GM15510 (cell line): ENCODE data around the gene FER.

Experiments
- POLR2A ChIP-seq: IDR thresholded peaks from 3 replicates; pipeline ENCODE4 v1.6.1; 2011; ENCODE audit warnings: borderline replicate concordance; ENCODE audit not compliant: insufficient read length; ENCODE audit errors: extremely low read depth

FER gene

GRCh38 chr5:108930107-108930506, 182.4 kb downstream of the FER start:
- TF ChIP-seq POLR2A, result no peak

- TF ChIP-seq POLR2A, result no peak
These were observed 187.9 kb downstream of the FER start for GRCh38 chr5:108935611-108936010.

- no peak for TF ChIP-seq POLR2A
These were observed 189.5 kb downstream of the FER start for GRCh38 chr5:108937221-108937620.

DNA sequence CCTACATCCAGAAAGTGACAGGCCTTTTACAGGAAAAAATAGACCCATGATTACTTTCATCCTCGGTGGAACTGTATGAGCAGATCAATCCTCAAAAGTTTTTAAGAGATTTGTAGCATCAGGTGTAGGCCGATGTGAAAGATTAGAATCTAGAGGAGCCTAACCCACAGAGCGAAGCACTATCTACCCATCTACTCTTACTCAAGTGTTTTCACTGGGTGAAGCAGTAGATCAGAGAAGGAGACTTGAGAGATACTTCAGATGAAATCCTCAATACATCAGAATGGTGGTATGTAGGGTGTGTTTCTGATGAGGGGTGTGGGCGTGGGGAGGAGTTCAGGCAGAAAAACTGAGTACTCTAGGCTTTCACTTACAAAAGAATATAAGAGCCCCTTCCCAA, 192.8 kb downstream of the FER start:
- no peak for TF ChIP-seq POLR2A

DNA sequence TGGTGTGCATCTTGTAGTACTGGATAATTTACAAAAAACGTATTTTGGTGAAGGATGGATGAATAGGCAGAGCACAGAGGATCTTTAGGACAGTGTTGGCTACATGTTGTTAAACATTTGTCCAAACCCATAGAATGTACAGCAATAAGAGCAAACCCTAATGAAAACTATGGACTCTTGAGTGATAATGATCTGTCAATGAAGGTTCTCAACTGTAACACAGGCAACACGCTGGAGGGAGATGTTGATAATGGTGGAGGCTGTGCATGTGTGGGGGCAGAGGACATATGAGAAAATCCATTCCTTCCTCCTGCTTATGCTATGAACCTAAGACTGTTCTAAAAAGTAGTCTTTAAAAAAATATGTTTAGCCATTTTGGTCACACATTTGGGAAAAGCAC, 194.0 kb downstream of the FER start:
- no peak for TF ChIP-seq POLR2A

DNA sequence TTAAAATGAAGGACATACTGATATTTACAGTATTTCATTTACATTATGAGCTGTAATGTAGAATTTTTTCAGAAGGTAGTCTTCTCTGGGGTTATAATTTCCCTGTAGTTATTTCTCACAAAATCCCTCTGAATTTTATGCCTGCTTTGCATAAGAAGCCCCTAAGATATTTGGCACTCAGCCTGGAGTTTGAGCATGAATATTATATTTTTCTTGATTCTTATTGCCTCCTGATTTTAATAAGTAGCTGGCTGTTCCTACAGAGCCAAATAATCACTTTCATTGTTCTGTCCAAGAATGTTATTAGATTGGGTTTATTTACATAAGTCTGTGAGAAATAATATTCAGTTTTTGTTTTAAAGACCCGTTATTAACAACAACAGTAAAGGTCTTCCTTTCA, 195.0 kb downstream of the FER start:
- TF ChIP-seq POLR2A, result no peak

DNA sequence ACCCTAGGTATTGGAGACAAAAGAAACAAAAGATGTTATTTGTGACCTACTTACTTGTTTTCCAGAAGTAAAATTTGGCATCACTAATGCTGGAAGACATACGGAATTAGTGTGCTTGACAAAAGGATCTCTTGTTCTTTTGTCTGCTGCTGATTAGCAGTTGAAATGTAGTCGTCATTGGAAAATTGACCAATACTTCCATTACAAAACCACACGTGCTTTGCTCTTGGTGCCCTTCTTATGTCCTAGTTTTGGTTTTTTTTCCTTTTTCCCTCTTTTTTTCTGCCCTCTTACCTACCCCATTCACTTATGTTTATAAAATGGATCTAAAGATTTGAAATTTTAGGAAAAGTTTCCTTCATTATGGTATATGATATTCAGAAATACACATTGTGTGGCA, 197.4 kb downstream of the FER start:
- no peak for TF ChIP-seq POLR2A

- TF ChIP-seq POLR2A, result no peak
These were observed 198.3 kb downstream of the FER start for GRCh38 chr5:108946008-108946407.

GRCh38 chr5:108947164-108947563, 199.5 kb downstream of the FER start:
- TF ChIP-seq POLR2A, result no peak

- no peak for TF ChIP-seq POLR2A
These were observed 202.6 kb downstream of the FER start for GRCh38 chr5:108950276-108950675.

DNA sequence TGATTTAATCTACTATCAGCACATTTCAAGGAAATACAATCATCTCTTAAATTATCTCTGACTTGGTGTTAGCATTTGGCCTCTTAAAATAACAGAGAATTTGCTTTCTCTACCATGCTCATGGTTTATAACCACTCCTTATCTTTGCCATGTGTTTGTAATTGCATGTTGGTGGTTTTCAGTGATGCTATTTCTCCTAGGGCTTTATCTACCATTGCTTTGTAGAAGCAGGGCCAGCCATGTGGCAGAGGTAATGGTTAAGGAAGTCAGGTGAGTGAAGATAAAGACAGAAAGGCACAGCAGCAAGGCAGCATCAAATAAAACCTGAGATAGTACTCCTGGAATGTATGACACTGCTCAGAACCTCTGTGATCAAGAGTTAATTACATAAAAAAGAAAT, 206.2 kb downstream of the FER start:
- no peak for TF ChIP-seq POLR2A

DNA sequence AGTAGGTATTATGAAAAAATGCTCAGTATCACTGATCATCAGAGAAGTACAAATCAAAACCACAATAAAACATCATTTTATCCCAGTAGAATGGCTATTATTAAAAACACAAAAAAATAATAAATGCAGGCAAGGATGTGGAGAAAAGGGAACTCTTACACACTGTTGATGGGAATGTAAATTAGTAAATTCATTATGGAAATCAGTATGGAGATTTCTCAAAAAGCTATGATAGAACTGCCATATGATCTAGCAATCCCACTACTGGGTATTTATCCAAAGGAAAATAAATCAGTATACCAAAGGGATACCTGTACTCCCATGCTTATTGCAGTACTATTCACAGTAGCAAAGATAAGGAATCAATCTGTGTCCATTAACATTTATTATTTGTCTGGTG, 209.6 kb downstream of the FER start:
- no peak for TF ChIP-seq POLR2A

- TF ChIP-seq POLR2A, result no peak
These were observed 219.2 kb downstream of the FER start for GRCh38 chr5:108966910-108967309.

DNA sequence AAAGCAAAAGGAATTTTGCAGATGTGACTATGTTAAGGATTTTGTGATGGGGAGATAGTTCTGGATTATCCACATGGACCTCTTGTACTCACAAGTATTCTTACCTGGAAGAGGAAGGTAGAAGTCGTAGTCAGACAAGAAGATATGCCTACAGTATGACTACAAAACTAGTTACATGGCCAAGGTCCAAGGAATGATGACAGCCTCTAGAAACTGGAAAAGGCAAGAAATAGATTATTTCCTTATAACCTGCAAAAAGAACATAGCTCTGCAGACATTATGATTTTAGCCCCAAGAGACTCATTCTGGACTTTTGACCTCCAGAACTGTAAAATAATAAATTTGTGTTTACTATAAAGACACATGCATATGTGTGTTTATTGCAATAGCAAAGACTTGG, 226.9 kb downstream of the FER start:
- TF ChIP-seq POLR2A, result no peak

DNA sequence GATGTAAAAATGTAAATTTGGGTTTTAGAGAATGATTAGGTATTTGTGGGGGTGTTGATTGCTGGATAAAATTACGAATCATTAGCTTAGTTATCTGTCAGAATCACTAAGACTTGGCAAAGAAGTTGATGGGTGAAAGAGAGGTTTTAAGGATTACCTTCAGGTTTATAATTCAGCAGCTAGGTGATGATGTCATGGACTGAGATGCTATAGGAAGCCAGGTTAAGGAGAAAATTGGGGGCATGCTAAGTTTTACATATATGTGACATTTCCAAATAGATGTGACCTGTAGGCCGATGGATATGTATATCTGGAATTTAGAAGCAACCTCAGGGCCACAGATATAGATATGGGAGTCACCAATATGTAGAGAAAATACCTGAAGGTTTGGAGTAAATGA, 228.0 kb downstream of the FER start:
- TF ChIP-seq POLR2A, result no peak

DNA sequence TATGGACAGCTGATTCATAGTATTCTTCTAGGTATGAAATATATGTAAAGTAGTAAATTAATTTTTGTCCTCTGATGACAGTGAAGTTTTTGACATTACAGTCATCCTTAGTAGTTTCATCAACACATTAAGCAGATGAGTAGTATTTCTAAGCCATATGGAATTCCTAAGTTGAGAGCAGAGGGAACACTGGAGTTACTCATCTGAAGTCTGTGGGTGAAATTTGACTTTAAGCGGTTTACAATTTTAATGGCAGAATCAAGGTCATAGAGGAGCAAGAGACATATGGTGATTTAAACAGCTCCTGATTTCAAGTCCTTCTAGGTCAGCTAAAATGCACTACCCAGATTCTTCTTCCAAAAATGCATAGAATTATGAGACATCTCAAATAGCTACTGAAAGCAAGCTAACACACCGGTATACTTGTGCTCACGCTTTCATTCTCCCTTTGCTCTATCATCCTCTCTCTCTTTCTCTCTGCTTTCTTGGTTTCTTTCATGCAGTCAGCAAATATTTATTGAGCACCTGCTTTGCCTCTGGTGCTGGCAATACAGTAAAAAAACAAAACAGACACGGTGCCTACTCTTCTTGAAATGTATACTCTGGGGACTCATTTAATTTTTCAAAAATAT, 235.9 kb downstream of the FER start:
- no peak for TF ChIP-seq POLR2A
